Measurements from ENCODE around the gene RNU6-1.

RNU6-1 gene

GRCh38 chr15:67820992-67821783 is 18.7 kb downstream of the RNU6-1 start:
- DNase-seq (ENCODE audit: low read depth): no peak

DNA sequence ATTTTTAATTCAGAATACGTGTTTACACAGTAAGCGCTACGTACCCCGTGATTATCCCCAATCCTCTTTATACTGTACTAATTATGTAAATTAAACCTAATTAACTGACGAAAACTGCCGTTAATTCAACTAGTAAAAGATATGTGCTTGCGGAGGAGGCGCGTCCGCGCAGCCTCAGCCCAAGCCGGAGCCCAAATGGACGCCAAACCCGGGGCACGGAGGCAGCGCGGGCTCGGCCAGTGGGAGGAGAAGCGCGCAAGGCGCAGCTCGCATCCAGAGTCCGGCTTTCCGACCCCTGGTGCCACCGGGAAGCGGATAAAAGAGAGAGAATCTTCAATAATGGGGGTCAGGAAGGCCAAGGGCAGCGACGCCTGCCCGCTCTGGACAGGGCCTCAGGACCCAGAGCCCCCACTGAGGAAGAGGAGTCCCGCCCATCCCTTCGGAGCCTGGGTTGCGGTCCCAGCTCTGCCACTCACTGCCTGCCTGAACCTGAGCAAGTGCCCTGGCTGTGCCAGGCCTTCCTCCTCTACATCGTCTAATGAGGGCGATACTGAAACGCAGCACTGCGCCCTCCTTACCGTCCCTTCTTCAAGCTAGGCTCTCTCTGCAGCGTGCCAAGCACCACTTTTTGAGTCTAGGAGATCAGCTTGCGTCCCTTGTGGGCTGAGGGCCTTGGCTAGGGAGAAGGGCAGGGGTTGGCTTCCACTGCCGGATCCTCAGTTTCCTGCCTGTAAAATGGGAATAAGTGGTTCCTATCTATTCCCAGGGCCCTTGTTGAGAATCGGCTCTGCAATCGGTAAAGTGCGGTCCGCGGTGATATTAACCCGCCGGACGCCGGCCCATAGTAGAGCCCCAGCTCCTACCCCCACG is 19.5 kb downstream of the RNU6-1 start:
- DNase-seq (ENCODE audit: low read depth): no peak

DNA sequence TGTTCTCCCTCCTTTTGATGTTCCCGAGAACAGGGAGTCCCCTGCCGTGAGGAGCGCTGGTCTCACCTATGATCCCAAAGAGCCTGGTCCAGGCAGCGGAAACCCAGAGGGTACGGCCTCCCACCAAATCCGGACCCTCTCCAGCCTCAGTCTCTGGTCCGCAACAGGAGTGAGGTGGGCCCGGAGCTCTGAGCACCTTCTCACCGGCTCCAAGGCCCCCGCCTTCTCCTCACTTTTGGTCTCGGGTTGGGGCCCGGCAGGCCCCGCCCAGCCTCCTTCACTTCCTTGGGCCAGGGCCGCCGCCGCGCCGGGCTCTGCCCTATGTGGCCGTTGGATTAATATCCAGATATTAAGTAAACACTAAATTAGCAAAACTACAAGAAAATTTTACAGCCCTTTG is 20.2 kb downstream of the RNU6-1 start:
- DNase-seq (ENCODE audit: low read depth): no peak

DNA sequence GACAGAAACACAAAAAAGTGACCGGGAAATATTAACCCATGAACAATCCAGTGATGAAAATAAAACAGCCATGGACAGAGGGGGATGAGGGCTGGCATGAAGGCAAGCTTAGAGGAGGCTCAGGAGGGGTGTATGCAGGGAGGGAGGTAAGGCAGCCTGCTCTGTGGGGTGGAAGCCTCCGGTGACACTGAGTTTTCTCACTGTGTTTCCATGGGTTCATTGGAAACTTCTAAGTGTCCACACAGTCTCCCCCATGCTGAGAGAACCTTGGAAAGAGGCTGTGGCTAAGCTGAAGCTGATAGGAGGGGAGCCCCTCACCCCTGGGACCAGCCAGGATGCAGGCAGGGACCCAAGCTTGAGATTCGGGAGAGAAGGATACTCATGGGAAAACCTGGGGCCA is 21.4 kb downstream of the RNU6-1 start:
- no peak for DNase-seq (ENCODE audit: low read depth)

DNA sequence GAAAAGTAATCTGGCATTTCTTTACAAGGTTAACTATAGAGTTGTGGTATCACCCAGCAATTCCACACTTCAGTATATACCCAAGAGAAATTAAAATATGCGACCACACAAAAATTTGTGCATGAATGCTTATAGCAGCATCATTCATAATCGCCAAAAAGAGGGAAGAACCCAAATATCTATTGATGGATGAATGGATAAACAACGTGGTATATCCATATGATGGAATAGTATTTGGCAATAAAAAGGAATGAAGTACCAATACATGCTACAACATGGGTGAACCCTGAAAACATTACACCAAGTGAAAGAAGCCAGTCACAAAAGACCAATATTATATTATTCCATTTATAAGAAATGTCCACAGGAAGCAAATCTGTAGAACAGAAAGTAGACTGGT is 23.2 kb downstream of the RNU6-1 start:
- DNase-seq (ENCODE audit: low read depth): no peak

- DNase-seq (ENCODE audit: low read depth): no peak
These were observed 24.7 kb downstream of the RNU6-1 start for GRCh38 chr15:67815036-67815592.

DNA sequence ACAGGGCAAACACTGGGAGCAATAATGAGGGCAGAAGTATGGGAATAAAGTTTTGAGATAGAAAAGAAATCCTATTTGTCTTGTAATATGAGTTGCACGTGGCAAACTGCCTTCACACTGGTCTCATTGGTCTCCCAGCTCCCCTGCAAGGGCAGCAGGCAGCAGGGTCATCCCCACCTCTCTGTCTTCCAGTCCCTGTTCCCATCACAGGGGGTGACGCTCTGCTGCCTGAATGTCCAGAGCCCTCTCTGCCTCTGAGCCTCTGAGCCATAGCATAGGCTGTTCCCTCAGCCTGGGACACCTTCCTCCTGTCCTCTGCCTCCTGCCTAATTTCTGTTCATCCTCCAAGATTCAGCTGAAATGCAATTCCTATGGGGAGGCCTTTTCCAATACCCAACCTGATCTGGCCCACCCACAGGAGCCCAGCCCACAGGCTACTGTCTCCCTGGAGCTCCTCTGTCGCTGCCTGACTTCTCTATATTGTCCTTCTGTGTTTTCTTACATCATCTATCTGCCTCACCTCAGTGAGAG is 26.7 kb downstream of the RNU6-1 start:
- DNase-seq (ENCODE audit: low read depth): no peak

GRCh38 chr15:67812241-67812644 is 27.6 kb downstream of the RNU6-1 start:
- DNase-seq (ENCODE audit: low read depth): no peak

- no peak for DNase-seq (ENCODE audit: low read depth)
These were observed 30.0 kb downstream of the RNU6-1 start for GRCh38 chr15:67809866-67810265.

GRCh38 chr15:67809441-67809840 is 30.4 kb downstream of the RNU6-1 start:
- DNase-seq (ENCODE audit: low read depth): no peak

DNA sequence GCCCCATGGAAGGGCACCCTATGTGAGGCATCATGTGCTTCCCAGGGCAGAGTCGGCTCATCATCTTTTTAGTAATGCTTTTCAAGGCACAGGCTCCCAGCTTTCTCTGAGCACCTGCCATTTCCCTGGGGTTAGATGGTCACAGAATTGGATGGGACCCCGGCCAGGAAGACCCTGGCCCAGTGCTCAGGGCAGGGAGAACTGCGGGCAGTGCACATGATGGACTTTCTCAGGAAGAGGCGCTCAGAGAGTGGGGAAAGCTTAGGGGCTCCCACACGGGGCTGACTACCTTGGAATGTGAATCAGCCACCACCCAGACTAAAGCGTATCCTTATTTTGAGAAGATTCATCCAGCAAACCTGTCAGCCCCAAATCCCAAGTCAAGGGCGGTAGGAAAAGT is 31.0 kb downstream of the RNU6-1 start:
- DNase-seq (ENCODE audit: low read depth): no peak

GRCh38 chr15:67807836-67808235 is 32.0 kb downstream of the RNU6-1 start:
- no peak for DNase-seq (ENCODE audit: low read depth)

DNA sequence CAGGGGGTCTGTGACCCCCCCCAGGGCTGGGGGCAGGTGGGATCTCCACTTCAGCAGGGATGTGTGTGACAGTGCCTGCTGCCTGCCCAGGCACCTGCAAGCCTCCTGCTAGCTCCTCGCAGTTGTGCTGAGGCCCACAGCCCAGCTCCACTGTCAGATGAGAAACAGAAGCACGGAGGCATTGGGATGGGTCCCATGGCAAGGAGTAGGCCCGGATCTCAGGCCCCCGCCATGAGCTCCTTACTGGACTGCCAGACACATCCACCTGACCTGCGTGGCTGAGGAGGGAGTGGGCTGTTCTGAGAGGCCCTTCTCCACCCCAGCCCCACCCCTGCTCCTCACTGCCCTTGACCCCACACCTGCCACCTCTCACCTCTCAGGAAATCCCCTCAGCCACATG is 32.7 kb downstream of the RNU6-1 start:
- DNase-seq (ENCODE audit: low read depth): no peak

- no peak for DNase-seq (ENCODE audit: low read depth)
These were observed 33.3 kb downstream of the RNU6-1 start for GRCh38 chr15:67806536-67806935.

DNA sequence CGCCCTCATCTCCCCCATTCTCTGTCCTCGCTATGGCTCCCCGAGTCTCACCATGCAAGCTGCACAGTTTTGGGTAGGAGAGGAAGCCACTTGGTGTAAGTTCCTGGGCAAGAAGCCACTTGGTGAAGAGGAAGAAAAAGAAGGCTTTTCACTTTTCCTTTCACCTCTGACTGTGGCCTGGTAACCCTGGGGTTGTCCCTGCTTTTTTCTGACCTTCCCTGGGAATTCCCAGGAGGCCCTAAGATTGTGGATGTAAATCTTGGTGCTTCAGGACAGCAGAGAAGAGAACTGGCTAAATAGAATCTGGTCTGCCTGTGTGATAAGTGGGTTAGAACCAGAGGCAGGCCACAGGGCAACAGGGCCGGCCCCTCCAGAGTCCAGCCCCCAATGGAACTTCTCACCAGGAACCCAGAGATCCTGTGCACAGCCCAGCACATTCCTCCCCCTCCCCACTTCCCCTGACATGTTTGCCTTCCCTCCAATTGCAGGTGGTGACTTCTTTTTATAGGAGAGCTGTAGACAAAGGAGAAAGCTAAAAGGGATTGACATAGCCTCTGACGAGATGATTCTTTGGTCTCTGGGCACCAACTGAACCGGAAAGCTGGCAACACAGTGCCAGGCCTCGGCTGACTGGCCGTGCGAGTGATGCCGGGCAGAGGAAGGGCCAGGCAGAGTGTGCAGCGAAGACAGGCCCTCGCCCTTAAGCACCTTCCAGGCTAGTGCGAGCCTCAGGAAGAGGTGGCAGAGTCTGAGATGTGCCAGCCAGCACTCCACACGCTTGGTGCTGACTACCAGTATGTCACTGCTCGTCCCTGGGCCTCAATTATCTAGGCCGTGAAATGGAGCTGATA is 34.0 kb downstream of the RNU6-1 start:
- DNase-seq (ENCODE audit: low read depth): no peak

DNA sequence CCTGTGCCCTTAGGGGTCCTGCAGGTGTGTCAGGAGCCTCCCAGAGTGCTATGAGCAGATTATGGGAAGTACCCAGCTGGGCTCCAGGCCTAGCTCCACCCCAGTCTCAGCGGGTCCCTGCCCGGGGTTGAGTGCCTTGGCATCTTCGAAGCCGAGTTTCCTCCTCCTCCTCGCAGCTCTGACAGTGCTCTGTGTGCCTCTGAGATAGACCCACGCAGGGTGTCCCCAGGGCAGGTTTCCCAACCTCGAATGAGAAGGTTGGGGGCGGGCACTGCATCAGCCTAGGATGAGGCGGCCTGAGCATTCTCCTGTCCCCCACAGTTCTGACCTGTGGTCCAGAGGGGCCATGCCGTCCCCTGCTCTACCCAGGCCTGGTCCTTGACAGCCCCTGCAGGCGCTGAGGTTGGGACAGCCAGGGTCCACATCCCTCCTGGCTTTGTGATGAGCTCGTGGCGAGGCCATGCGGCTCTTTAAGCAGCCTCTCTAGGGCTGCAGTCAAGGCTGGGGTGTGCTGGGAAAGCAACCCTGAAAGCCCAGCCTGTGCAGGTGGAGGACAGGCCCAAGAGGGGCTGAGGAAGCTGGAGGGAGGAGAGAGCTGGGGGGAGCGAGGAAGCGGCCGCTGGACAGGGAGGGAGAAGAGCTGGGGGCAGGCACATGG is 34.7 kb downstream of the RNU6-1 start:
- DNase-seq (ENCODE audit: low read depth): no peak

DNA sequence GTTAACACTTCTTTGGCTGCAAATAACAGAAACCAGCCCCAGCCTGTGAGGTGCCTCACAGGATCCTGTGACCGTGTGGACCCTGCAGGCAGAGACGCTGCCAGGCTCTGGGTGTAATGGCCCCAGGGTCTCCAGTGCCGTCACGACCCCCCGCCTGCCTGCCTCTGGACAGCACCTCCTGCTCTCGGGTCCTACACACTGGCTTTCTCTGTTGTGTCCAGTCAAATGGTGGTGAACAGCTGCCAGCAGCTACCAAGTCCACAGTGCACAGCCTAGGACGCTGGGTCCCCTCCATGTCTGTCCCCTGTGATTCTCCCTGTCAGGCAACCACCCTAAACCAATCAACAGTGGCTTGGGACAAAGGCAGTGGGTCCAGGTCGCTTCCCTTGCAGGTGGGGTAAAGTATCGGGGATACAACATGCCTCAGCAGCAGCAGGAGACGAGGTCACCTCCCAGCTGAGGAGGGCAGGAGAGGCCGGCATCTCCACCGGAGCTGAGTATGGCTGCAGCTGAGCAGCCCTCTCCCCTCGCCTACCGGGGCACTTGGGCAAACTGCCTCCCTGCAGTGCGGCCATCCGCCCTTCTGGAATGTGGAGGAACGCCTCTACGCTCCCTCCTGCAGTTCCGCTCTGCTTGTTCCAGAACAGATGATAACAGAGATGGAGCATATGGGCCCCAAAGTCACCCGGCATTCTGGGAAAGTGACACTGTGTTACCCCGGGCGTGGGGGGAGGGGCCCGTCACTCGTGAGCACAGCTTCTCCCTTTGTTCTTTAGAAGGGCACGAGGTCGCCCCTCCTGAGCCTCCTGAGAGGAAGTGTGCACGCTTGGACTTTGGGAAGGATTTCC is 35.6 kb downstream of the RNU6-1 start:
- DNase-seq (ENCODE audit: low read depth): no peak

GRCh38 chr15:67803299-67803698 is 36.5 kb downstream of the RNU6-1 start:
- DNase-seq (ENCODE audit: low read depth): no peak

GRCh38 chr15:67801926-67802914 is 37.6 kb downstream of the RNU6-1 start:
- no peak for DNase-seq (ENCODE audit: low read depth)

All from GM04503 (cell line).